KMS-11 (cell line): ENCODE measurements around the gene TMEM150C.
"Not testable (repeated sequence)": the region's sequence is repeated elsewhere in the genome, so short reads cannot be mapped to it uniquely, and the experiment has no call there.

Source experiments
- H2AFZ ChIP-seq: fragments of 200-600 bp; sonication (generic); 2 replicates; pipeline ENCODE4 v1.6.1; 2016; ENCODE audit warnings: antibody characterized with exemption, mixed run types, low read depth
- H3K27ac ChIP-seq: fragments of 200-600 bp; sonication (generic); 2 replicates; pipeline ENCODE4 v1.6.1; 2016; ENCODE audit warnings: mild to moderate bottlenecking, mixed run types
- H3K27me3 ChIP-seq: fragments of 200-600 bp; sonication (generic); 2 replicates; pipeline ENCODE4 v1.6.1; 2017; ENCODE audit warnings: mild to moderate bottlenecking, low read depth, mixed run types, moderate library complexity; ENCODE audit not compliant: insufficient read depth
- H3K36me3 ChIP-seq: fragments of 200-600 bp; sonication (generic); 2 replicates; pipeline ENCODE4 v1.6.1; 2017; ENCODE audit warnings: mild to moderate bottlenecking, mixed run types; ENCODE audit not compliant: insufficient read depth
- H3K4me1 ChIP-seq: fragments of 200-600 bp; sonication (generic); 2 replicates; pipeline ENCODE4 v1.6.1; 2016; ENCODE audit warnings: mild to moderate bottlenecking, low read depth, mixed run types; ENCODE audit not compliant: poor library complexity, severe bottlenecking
- H3K4me2 ChIP-seq: fragments of 200-600 bp; sonication (generic); 2 replicates; pipeline ENCODE4 v1.7.0; 2016; ENCODE audit warnings: mild to moderate bottlenecking, mixed run types
- H3K4me3 ChIP-seq: fragments of 200-600 bp; sonication (generic); IDR thresholded peaks from 2 replicates; pipeline ENCODE4 v1.6.1; 2017; ENCODE audit warnings: low read depth, low read length, mixed read lengths; ENCODE audit not compliant: insufficient read depth
- H3K79me2 ChIP-seq: fragments of 200-600 bp; sonication (generic); 2 replicates; pipeline ENCODE4 v1.6.1; 2016; ENCODE audit warnings: low read depth, mixed run types; ENCODE audit not compliant: insufficient read depth
- H3K9ac ChIP-seq: fragments of 200-600 bp; sonication (generic); 2 replicates; pipeline ENCODE4 v1.6.1; 2016; ENCODE audit warnings: mild to moderate bottlenecking, mixed run types
- H4K20me1 ChIP-seq: fragments of 200-600 bp; sonication (generic); 2 replicates; pipeline ENCODE4 v1.6.1; 2016; ENCODE audit warnings: mild to moderate bottlenecking, mixed run types; ENCODE audit not compliant: insufficient read depth
- TF ChIP-seq, protein P1 (sequence below): fragments of 200-600 bp; sonication (generic); conservative IDR thresholded peaks from 2 replicates; pipeline ENCODE4 v1.6.1; 2017; ENCODE audit warnings: low read depth, mild to moderate bottlenecking, antibody characterized with exemption, low read length, moderate library complexity, mixed read lengths

The TMEM150C gene

DNA sequence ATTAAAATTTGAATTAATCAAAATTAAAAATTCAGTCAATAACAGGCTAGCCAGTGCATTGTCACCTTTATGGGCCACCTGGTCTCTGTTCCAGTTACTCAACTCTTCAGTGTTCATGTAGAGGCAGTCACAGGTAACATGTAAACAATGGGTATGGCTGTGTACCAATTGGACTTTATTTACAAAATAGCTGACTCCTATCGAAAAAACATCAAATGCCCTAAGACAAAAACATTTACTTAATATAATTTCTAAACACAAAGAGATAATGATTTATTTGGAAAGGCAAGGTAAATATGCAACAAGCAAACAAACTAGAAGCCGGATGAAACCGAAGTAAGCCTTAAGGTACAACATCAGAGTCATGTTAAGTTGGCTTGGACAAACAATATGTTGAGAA is 8.8 kb downstream of the TMEM150C start:
- Histone ChIP-seq H2AFZ (no peak overlapping the region), H3K27ac (no peak overlapping the region), H3K79me2 (no peaks in the 10 kb centered on the region), H3K4me3 (no peak overlapping the region), H3K4me1 (no peaks in the 10 kb centered on the region), H3K36me3 (no peaks in the 10 kb centered on the region), H4K20me1 (no peaks in the 10 kb centered on the region), H3K27me3 (no peaks in the 10 kb centered on the region), H3K9ac (no peak overlapping the region), H3K4me2 (no peak overlapping the region)
- TF ChIP-seq, protein P1, sequence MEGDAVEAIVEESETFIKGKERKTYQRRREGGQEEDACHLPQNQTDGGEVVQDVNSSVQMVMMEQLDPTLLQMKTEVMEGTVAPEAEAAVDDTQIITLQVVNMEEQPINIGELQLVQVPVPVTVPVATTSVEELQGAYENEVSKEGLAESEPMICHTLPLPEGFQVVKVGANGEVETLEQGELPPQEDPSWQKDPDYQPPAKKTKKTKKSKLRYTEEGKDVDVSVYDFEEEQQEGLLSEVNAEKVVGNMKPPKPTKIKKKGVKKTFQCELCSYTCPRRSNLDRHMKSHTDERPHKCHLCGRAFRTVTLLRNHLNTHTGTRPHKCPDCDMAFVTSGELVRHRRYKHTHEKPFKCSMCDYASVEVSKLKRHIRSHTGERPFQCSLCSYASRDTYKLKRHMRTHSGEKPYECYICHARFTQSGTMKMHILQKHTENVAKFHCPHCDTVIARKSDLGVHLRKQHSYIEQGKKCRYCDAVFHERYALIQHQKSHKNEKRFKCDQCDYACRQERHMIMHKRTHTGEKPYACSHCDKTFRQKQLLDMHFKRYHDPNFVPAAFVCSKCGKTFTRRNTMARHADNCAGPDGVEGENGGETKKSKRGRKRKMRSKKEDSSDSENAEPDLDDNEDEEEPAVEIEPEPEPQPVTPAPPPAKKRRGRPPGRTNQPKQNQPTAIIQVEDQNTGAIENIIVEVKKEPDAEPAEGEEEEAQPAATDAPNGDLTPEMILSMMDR, result no peak

DNA sequence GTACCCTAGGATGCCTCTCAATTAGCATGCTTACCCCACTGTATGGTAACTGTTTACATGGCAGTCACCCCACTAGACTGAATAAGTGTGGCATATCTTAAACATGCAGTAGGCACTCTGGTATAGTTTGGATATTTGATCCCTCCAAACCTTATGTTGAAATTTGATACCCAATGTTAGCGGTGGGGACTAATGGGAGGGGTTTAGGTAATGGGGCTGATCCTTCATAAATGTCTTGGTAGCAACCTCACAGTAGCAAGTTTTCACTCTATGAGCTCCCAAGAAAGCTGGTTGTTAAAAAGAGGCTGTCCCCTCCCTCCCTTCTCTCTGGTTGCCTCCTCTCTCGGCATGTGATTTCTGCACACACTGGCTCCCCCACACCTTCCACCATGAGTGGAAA is 10.1 kb downstream of the TMEM150C start:
- no peaks in the 10 kb centered on the region for H3K79me2 ChIP-seq
- no peaks in the 10 kb centered on the region for H3K27me3 ChIP-seq
- H3K4me3 ChIP-seq, result no peak overlapping the region
- no peak overlapping the region for H2AFZ ChIP-seq
- H3K27ac ChIP-seq, result no peak overlapping the region
- H4K20me1 ChIP-seq, result no peaks in the 10 kb centered on the region
- H3K4me2 ChIP-seq, result no peak overlapping the region
- H3K4me1 ChIP-seq, result no peaks in the 10 kb centered on the region
- TF ChIP-seq, protein P1, result no peak
- no peak overlapping the region for H3K9ac ChIP-seq
- H3K36me3 ChIP-seq, result no peaks in the 10 kb centered on the region

DNA sequence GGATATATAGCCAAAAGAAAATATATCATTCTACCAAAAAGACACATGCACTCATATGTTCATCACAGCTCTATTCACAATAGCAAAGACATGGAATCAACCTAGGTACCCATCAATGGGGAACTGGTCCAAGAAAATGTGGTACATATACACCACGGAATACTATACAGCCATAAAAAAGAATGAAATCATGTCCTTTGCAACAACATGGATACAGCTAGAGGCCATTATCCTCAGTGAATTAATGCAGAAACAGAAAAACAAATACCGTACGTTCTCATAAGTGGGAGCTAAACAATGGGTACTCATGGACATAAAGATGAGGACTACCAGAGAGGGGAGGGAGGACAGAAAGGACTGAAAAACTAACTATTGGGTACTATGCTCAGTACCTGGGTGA is 13.9 kb downstream of the TMEM150C start:
- not testable (repeated sequence) for H4K20me1 ChIP-seq, H3K9ac ChIP-seq, H3K4me1 ChIP-seq, H3K27me3 ChIP-seq, H3K27ac ChIP-seq, H3K4me2 ChIP-seq, H3K79me2 ChIP-seq, H2AFZ ChIP-seq, H3K36me3 ChIP-seq, H3K4me3 ChIP-seq

DNA sequence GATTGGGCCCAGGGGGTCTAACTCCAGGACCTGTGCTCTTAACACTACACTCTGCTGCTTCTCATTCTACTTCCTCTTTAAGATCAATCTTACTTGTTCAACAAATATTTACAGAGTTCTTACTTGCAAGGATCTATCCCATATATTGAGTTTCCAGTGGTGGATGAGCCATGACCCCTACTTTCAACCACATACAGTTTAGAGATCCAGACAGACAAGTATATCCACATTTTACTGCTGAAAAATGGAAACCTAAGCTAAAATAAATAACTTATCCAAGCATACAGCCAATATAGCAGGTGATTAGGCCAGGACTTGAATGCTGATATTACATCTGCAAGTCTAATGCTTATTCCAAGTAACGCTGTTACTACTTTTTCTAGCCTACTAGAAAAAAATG is 18.7 kb downstream of the TMEM150C start:
- no peaks in the 10 kb centered on the region for H3K36me3 ChIP-seq
- H3K9ac ChIP-seq, result no peak overlapping the region
- no peaks in the 10 kb centered on the region for H4K20me1 ChIP-seq
- TF ChIP-seq, protein P1, result no peak
- no peaks in the 10 kb centered on the region for H3K4me1 ChIP-seq
- H2AFZ ChIP-seq, result no peak overlapping the region
- H3K27me3 ChIP-seq, result no peaks in the 10 kb centered on the region
- no peak overlapping the region for H3K4me2 ChIP-seq
- no peaks in the 10 kb centered on the region for H3K79me2 ChIP-seq
- no peak overlapping the region for H3K27ac ChIP-seq
- H3K4me3 ChIP-seq, result no peak overlapping the region

DNA sequence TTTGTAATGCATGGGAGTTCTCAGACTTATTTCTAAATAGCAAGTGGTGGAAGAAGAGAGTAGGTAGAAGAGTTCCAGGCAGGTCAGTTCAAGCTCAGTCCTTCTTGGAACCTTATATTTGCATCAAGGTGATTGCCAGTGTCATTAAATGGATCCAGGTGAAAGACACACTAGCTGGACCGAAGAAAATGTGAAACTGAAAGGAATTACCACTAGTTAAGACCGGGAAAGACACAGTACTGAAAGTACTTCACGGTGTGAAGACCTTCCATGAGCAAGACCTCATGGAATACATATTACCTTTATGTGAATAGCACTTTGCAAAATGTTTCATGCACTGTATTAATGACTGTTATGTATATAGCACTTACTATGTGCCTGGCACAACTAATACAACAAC is 19.1 kb downstream of the TMEM150C start:
- Histone ChIP-seq H3K79me2 (no peaks in the 10 kb centered on the region), H3K4me2 (no peak overlapping the region)
- TF ChIP-seq, protein P1, result no peak

More for the DNA sequence above, 19.1 kb downstream of the TMEM150C start:
- no peaks in the 10 kb centered on the region for H3K36me3 ChIP-seq
- no peaks in the 10 kb centered on the region for H3K27me3 ChIP-seq
- H2AFZ ChIP-seq, result no peak overlapping the region
- no peak overlapping the region for H3K27ac ChIP-seq
- no peak overlapping the region for H3K4me3 ChIP-seq
- H4K20me1 ChIP-seq, result no peaks in the 10 kb centered on the region
- H3K9ac ChIP-seq, result no peak overlapping the region
- H3K4me1 ChIP-seq, result no peaks in the 10 kb centered on the region
